ENCODE results near the gene WSB2. TPM values are rescaled to one million over a fixed set of nuclear protein-coding genes. Genes with fewer than 3 reads are reported as not detected.
"Not testable (repeated sequence)": the region's sequence is repeated elsewhere in the genome, so short reads cannot be mapped to it uniquely, and the experiment has no call there.

Gene WSB2
- total and polyA plus RNA-seq, 9 of the 15 experiments (the other 6 are each of a cell fraction or from before 2014, with no cell fraction given) = 31.4 to 77.6 (median 52.6) TPM

DNA sequence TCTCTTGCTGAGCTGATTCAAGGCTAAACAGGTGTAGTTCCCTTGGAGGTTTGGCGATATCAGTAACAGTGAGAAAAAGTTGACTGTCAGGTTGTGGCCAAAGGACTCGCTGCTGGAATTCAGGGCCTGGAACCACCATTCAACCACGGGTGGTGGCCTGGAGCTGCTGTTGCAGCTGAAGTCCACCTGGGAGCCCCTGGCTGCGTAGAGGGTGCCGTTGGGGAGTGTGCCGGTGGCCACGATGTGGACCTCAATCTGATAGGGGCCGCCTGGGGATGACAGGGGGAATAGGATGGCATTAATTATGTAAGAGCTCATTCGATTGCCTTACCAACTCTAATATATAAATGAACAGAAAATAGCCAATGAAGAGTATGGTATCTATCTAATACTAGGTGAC is 21.2 kb upstream of the WSB2 start:
- H3K27me3 ChIP-seq (ENCODE audit: control insufficient read depth in 2 of 2, insufficient read depth in 2 of 2, low read length in 2 of 2) = peaks cover 32 to 50% of the 10 kb centered on the region in 2 experiments
- H3K27ac ChIP-seq (ENCODE audit: extremely low read depth, low read depth, low read length) = no peak overlapping the region
- H2AFZ ChIP-seq (ENCODE audit: low read depth, low read length) = no peak overlapping the region
- ChIA-PET POLR2A (interaction anchor here (1.3 to 1.4 kb wide), 2 partner anchors 8 to 12 kb away, joined by 4 to 5 read pairs; no protein-coding TSS in a partner anchor), CTCF (ENCODE audit: low intra/inter-chr PET ratio) (no interaction called here)
- intact Hi-C loops (cut with micrococcal nuclease) = no loop called here
- H3K4me1 ChIP-seq (replicated peaks in 1 of 2; ENCODE audit: control insufficient read depth in 2 of 2, insufficient read depth in 2 of 2, low read length in 2 of 2) = no peaks in the 10 kb centered on the region; a peak in 1 of 5 replicates
- no peak overlapping the region for H3K4me3 ChIP-seq
- WGBS (ENCODE audit: insufficient coverage, low coverage, missing lambda C conversion rate) = under 1% methylated on average over 9 of the region's 9 CpGs
- H4K20me1 ChIP-seq (replicated peaks; ENCODE audit: control insufficient read depth, insufficient read depth, low read length) = no peaks in the 10 kb centered on the region
- no peaks in the 10 kb centered on the region for H3K9me3 ChIP-seq (replicated peaks; ENCODE audit: control insufficient read depth, insufficient read depth, low read depth, low read length)
- H3K9me1 ChIP-seq (ENCODE audit: control insufficient read depth, insufficient read depth, low read length) = no peaks in the 10 kb centered on the region
- FAIRE-seq (no peak), DNase-seq (ENCODE audit: extremely low read depth in 1 of 4, low spot score in 3 of 4) (no peak), ATAC-seq (peak; percentile 32; the same call in 1 of the 3 replicates)
- in situ Hi-C loops (cut with MboI) = no loop called here
- no peak for TF ChIP-seq ZBTB1 (CRISPR knock-in tag; IDR thresholded peaks at IDR 0.05; ENCODE audit: borderline replicate concordance, low read depth)
- no peak for TF ChIP-seq HINFP (tag; conservative IDR thresholded peaks at IDR 0.05; ENCODE audit: low read depth)
- no peak for TF ChIP-seq NELFE (IDR thresholded peaks at IDR 0.05; ENCODE audit: insufficient read depth, insufficient read length)
- TF ChIP-seq, protein P1, sequence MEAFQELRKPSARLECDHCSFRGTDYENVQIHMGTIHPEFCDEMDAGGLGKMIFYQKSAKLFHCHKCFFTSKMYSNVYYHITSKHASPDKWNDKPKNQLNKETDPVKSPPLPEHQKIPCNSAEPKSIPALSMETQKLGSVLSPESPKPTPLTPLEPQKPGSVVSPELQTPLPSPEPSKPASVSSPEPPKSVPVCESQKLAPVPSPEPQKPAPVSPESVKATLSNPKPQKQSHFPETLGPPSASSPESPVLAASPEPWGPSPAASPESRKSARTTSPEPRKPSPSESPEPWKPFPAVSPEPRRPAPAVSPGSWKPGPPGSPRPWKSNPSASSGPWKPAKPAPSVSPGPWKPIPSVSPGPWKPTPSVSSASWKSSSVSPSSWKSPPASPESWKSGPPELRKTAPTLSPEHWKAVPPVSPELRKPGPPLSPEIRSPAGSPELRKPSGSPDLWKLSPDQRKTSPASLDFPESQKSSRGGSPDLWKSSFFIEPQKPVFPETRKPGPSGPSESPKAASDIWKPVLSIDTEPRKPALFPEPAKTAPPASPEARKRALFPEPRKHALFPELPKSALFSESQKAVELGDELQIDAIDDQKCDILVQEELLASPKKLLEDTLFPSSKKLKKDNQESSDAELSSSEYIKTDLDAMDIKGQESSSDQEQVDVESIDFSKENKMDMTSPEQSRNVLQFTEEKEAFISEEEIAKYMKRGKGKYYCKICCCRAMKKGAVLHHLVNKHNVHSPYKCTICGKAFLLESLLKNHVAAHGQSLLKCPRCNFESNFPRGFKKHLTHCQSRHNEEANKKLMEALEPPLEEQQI (IDR thresholded peaks at IDR 0.05) = no peak
- BruUV-seq (replicated peaks) = no TSS peak
- no peaks in the 10 kb centered on the region for H3K36me3 ChIP-seq (ENCODE audit: control insufficient read depth, insufficient read depth, low read length)
- no peaks in the 10 kb centered on the region for H3K79me2 ChIP-seq (ENCODE audit: control insufficient read depth, insufficient read depth, low read length)
- no peak overlapping the region for H3K9ac ChIP-seq (ENCODE audit: insufficient read depth in 1 of 2, low read depth in 2 of 2, low read length in 2 of 2)
- no peak overlapping the region for H3K4me2 ChIP-seq (ENCODE audit: insufficient read depth, low read length)

GRCh38 chr12:118081521-118081920 is 20.5 kb upstream of the WSB2 start:
- H3K79me2 ChIP-seq (ENCODE audit: control insufficient read depth, insufficient read depth, low read length); in situ Hi-C loops (cut with MboI); H3K4me1 ChIP-seq (replicated peaks in 1 of 2; ENCODE audit: control insufficient read depth in 2 of 2, insufficient read depth in 2 of 2, low read length in 2 of 2); FAIRE-seq; H4K20me1 ChIP-seq (replicated peaks; ENCODE audit: control insufficient read depth, insufficient read depth, low read length); CTCF ChIA-PET (ENCODE audit: low intra/inter-chr PET ratio); H3K4me2 ChIP-seq (ENCODE audit: insufficient read depth, low read length); intact Hi-C loops (cut with micrococcal nuclease); H3K36me3 ChIP-seq (ENCODE audit: control insufficient read depth, insufficient read depth, low read length); DNase-seq (ENCODE audit: extremely low read depth in 1 of 4, low spot score in 3 of 4); H3K4me3 ChIP-seq; ATAC-seq; H3K9ac ChIP-seq (ENCODE audit: insufficient read depth in 1 of 2, low read depth in 2 of 2, low read length in 2 of 2); H2AFZ ChIP-seq (ENCODE audit: low read depth, low read length); H3K9me1 ChIP-seq (ENCODE audit: control insufficient read depth, insufficient read depth, low read length); H3K9me3 ChIP-seq (replicated peaks; ENCODE audit: control insufficient read depth, insufficient read depth, low read depth, low read length); H3K27ac ChIP-seq (ENCODE audit: extremely low read depth, low read depth, low read length); BruUV-seq (replicated peaks): not testable (repeated sequence)
- 6% methylated on average over 6 of the region's 9 CpGs for WGBS (ENCODE audit: insufficient coverage, low coverage, missing lambda C conversion rate)
- POLR2A ChIA-PET = interaction anchor here (1.4 kb wide), 1 partner anchor 11 kb away, joined by 4 read pairs; no protein-coding TSS in a partner anchor
- peaks cover 30 to 48% of the 10 kb centered on the region in 2 experiments for H3K27me3 ChIP-seq (ENCODE audit: control insufficient read depth in 2 of 2, insufficient read depth in 2 of 2, low read length in 2 of 2)

Measured in K562 (cell line).